Hepatocyte (in vitro differentiated cells): ENCODE data around the gene HERC6. TPM values are rescaled to one million over a fixed set of nuclear protein-coding genes. Genes with fewer than 3 reads are reported as not detected.

Experiments used
- DNase-seq: peaks from one replicate; pipeline ENCODE4 v3.0.0-alpha.2; 2016; ENCODE audit warnings: low spot score
- H2AFZ ChIP-seq: fragments of 200-600 bp; sonication (generic); 2 replicates; pipeline ENCODE4 v1.6.0; 2016; ENCODE audit warnings: antibody characterized with exemption, mild to moderate bottlenecking
- H3K27ac ChIP-seq: fragments of 200-600 bp; sonication (generic); 2 replicates; pipeline ENCODE4 v1.5.1; 2016; ENCODE audit warnings: mild to moderate bottlenecking
- H3K27me3 ChIP-seq: fragments of 200-600 bp; sonication (generic); 2 replicates; pipeline ENCODE4 v1.6.1; 2016
- H3K36me3 ChIP-seq: fragments of 200-600 bp; sonication (generic); replicated peaks from 2 replicates; pipeline ENCODE4 v1.5.1; 2016; ENCODE audit warnings: low read depth; ENCODE audit not compliant: insufficient read depth
- H3K4me1 ChIP-seq: fragments of 200-600 bp; sonication (generic); 2 replicates; pipeline ENCODE4 v1.5.1; 2016; ENCODE audit warnings: mild to moderate bottlenecking, moderate library complexity; ENCODE audit not compliant: insufficient read depth
- H3K4me2 ChIP-seq: fragments of 200-600 bp; sonication (generic); 2 replicates; pipeline ENCODE4 v1.6.0; 2016
- H3K4me3 ChIP-seq: fragments of 200-600 bp; sonication (generic); 2 replicates; pipeline ENCODE4 v1.5.1; 2016; ENCODE audit warnings: mild to moderate bottlenecking
- H3K79me2 ChIP-seq: fragments of 200-600 bp; sonication (generic); 2 replicates; pipeline ENCODE4 v1.6.0; 2017; ENCODE audit warnings: mild to moderate bottlenecking
- H3K9me2 ChIP-seq: fragments of 200-600 bp; sonication (generic); replicated peaks from 2 replicates; pipeline ENCODE4 v1.6.0; 2017; ENCODE audit warnings: mild to moderate bottlenecking; ENCODE audit not compliant: insufficient read depth
- H3K9me3 ChIP-seq: fragments of 200-600 bp; sonication (generic); 2 replicates; pipeline ENCODE4 v1.5.1; 2016; ENCODE audit warnings: low read depth, mild to moderate bottlenecking
- H4K20me1 ChIP-seq: fragments of 200-600 bp; sonication (generic); 2 replicates; pipeline ENCODE4 v1.6.0; 2016; ENCODE audit warnings: mild to moderate bottlenecking; ENCODE audit not compliant: insufficient read depth, poor library complexity, severe bottlenecking
- EZH2 ChIP-seq: fragments of 200-600 bp; sonication (generic); IDR thresholded peaks from 2 replicates; pipeline ENCODE4 v1.6.1; 2016; ENCODE audit warnings: antibody characterized with exemption, mild to moderate bottlenecking, borderline replicate concordance
- EZH2phosphoT487 ChIP-seq: fragments of 200-600 bp; sonication (generic); IDR thresholded peaks from one replicate; pipeline ENCODE4 v1.6.1; 2018; ENCODE audit warnings: antibody characterized with exemption, mild to moderate bottlenecking, low read depth, moderate library complexity; ENCODE audit not compliant: unreplicated experiment, severe bottlenecking
- WGBS: methylation state at CpG from one replicate; pipeline ENCODE4 v1.1.6; 2016; ENCODE audit warnings: low lambda C conversion rate; ENCODE audit errors: missing lambda C conversion rate; 5-methylcytosine and 5-hydroxymethylcytosine counted together
- polyA plus RNA-seq: library from polyadenylated mRNA; unstranded; fragments of >200 nt; fragmentation: Nextera tagmentation; extraction: Ambion mirVana; gene quantifications from 2 replicates; pipeline ENCODE4 v1.2.1, GENCODE V29; 2016
- total RNA-seq: library from RNA; depleted of rRNA; stranded (reverse); fragments of >200 nt; gene quantifications from 2 replicates; pipeline ENCODE4 v1.2.3, GENCODE V29; 2014
- TF ChIP-seq, protein P1 (sequence below): fragments of 200-600 bp; sonication (generic); IDR thresholded peaks from 2 replicates; pipeline ENCODE4 v1.5.1; 2016; ENCODE audit warnings: antibody characterized with exemption, mild to moderate bottlenecking; ENCODE audit not compliant: poor library complexity

Gene HERC6
- total and polyA plus RNA-seq, 2 experiments from 2014 or later = 5.9 to 6.9 TPM

DNA sequence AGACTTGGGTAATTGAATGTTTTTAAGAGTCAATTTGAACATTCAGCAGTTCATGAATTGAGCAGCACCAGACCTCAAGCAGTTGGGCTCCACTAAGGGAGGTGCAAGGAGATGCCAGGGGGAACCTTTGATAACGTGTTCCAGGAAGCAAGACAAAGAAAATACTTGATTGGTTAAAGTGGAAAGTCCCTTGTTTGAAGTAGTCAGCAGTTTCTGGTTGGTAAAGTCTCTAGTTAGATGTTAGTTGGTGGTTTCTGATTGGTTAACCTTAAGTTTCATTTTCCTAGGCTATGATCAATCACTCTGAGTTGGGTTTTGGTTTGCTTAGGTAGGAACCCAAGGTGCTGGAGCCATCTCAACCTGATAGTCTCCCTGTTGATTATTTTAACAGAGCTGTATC lies 4.0 kb downstream of the HERC6 start:
- no peaks in the 10 kb centered on the region for H3K36me3 ChIP-seq
- DNase-seq = no peak
- no peaks in the 10 kb centered on the region for H4K20me1 ChIP-seq
- WGBS = 27% methylated on average over 1 of the region's 1 CpG
- H3K9me2 ChIP-seq = no peaks in the 10 kb centered on the region
- no peaks in the 10 kb centered on the region for H3K27me3 ChIP-seq
- no peaks in the 10 kb centered on the region for H3K79me2 ChIP-seq
- no peak overlapping the region for H2AFZ ChIP-seq
- no peaks in the 10 kb centered on the region for H3K9me3 ChIP-seq
- no peak overlapping the region for H3K4me3 ChIP-seq
- no peaks in the 10 kb centered on the region for H3K4me1 ChIP-seq
- H3K27ac ChIP-seq = peak overlapping the region; percentile 10
- TF ChIP-seq, protein P1, sequence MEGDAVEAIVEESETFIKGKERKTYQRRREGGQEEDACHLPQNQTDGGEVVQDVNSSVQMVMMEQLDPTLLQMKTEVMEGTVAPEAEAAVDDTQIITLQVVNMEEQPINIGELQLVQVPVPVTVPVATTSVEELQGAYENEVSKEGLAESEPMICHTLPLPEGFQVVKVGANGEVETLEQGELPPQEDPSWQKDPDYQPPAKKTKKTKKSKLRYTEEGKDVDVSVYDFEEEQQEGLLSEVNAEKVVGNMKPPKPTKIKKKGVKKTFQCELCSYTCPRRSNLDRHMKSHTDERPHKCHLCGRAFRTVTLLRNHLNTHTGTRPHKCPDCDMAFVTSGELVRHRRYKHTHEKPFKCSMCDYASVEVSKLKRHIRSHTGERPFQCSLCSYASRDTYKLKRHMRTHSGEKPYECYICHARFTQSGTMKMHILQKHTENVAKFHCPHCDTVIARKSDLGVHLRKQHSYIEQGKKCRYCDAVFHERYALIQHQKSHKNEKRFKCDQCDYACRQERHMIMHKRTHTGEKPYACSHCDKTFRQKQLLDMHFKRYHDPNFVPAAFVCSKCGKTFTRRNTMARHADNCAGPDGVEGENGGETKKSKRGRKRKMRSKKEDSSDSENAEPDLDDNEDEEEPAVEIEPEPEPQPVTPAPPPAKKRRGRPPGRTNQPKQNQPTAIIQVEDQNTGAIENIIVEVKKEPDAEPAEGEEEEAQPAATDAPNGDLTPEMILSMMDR = no peak
- TF ChIP-seq EZH2phosphoT487 = no peak
- TF ChIP-seq EZH2 = no peak
- no peak overlapping the region for H3K4me2 ChIP-seq

DNA sequence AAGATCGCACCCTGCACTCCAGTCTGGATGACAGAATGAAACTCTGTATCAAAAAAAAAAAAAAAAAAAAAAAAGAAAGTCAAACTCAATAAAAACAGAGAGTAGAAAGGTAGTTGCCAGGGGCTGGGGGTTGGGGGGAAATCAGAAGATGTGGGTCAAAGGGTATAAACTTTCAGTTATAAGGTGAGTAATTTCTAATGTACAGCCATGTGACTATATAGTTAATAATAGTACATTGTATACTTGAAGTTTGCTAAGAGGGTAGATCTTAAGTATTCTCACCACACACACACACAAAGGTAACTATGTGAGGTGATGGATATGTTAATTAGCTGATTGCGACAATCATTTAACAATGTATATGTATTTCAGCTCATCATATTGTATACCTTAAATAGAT lies 11.5 kb downstream of the HERC6 start:
- 100% methylated on average over 2 of the region's 2 CpGs for WGBS
- Histone ChIP-seq H3K9me2 (no peaks in the 10 kb centered on the region), H3K36me3 (no peaks in the 10 kb centered on the region), H3K4me1 (no peaks in the 10 kb centered on the region), H3K9me3 (no peaks in the 10 kb centered on the region), H4K20me1 (no peaks in the 10 kb centered on the region), H3K4me2 (no peak overlapping the region), H3K27me3 (no peaks in the 10 kb centered on the region), H3K79me2 (no peaks in the 10 kb centered on the region), H2AFZ (no peak overlapping the region), H3K4me3 (no peak overlapping the region), H3K27ac (no peak overlapping the region)
- no peak for DNase-seq
- TF ChIP-seq EZH2 = no peak
- TF ChIP-seq, protein P1 = no peak
- TF ChIP-seq EZH2phosphoT487 = no peak

DNA sequence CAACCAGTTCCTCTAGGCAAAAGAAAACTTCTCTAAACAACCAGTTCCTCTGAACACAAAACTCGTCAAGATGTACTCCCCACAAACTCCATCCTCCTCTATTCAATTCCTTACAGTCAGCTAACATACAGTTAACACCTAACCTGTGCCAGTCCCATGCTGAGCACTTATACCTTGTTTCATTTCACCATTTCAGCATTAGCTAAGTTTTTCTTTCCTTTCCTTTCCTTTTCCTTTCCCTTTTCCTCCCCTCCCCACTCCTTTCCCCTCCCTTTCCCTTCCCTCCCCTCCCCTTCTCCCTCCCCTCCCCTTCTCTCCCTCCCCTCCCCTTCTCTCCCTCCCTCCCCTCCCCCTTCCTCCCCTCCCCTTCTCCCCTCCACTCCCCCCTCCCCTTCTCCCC lies 13.1 kb downstream of the HERC6 start:
- no peaks in the 10 kb centered on the region for H3K36me3 ChIP-seq
- no peaks in the 10 kb centered on the region for H4K20me1 ChIP-seq
- no peak overlapping the region for H2AFZ ChIP-seq
- TF ChIP-seq EZH2phosphoT487 = no peak
- TF ChIP-seq, protein P1 = no peak
- no peak for TF ChIP-seq EZH2
- no peak overlapping the region for H3K27ac ChIP-seq
- no peaks in the 10 kb centered on the region for H3K4me1 ChIP-seq
- no peak overlapping the region for H3K4me2 ChIP-seq
- 88% methylated on average over 1 of the region's 1 CpG for WGBS
- H3K27me3 ChIP-seq = no peaks in the 10 kb centered on the region
- H3K79me2 ChIP-seq = no peaks in the 10 kb centered on the region
- no peak for DNase-seq
- H3K9me2 ChIP-seq = no peaks in the 10 kb centered on the region
- H3K4me3 ChIP-seq = no peak overlapping the region
- no peaks in the 10 kb centered on the region for H3K9me3 ChIP-seq

DNA sequence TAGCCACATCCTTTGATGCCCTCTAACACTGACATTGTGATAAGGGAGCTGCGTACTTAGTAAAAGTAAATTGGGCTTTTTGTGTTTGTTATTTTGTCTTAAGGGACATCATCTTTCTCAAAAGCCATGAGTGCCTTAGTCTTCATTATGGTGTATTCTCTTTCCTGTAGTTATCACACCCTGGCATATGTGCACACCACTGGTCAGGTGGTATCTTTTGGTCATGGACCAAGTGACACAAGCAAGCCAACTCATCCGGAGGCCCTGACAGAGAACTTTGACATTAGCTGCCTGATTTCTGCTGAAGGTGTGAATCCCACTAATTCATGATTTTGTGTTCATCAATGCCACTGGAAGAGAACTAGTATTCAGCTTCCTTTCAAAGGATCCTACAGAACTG lies 18.0 kb downstream of the HERC6 start:
- DNase-seq = no peak
- H3K4me2 ChIP-seq = no peak overlapping the region
- H3K4me1 ChIP-seq = no peaks in the 10 kb centered on the region
- no peaks in the 10 kb centered on the region for H3K27me3 ChIP-seq
- no peaks in the 10 kb centered on the region for H4K20me1 ChIP-seq
- H2AFZ ChIP-seq = no peak overlapping the region
- H3K9me3 ChIP-seq = no peaks in the 10 kb centered on the region
- no peak overlapping the region for H3K27ac ChIP-seq
- H3K9me2 ChIP-seq = no peaks in the 10 kb centered on the region
- no peak overlapping the region for H3K4me3 ChIP-seq
- no peaks in the 10 kb centered on the region for H3K79me2 ChIP-seq
- H3K36me3 ChIP-seq = no peaks in the 10 kb centered on the region
- no peak for TF ChIP-seq EZH2
- TF ChIP-seq EZH2phosphoT487 = no peak
- TF ChIP-seq, protein P1 = no peak
- 79% methylated on average over 2 of the region's 2 CpGs for WGBS
